IMR-90 (cell line): Measurements from ENCODE around the gene CABP1. TPM values are rescaled to one million over a fixed set of nuclear protein-coding genes. Genes with fewer than 3 reads are reported as not detected.

Experiments
- ATAC-seq: fragments of 200-7000 bp; cut with Tn5 transposase; 2 replicates; pipeline ENCODE4 v1.9.1; 2020; ENCODE audit warnings: low read depth, mild to moderate bottlenecking, moderate library complexity
- BruUV-seq: library from RNA; stranded (reverse); fragments of 400-500 nt; replicated peaks from 2 replicates; lab custom pipeline; 2021; lab: Mats Ljungman, UMichigan
- CTCF ChIA-PET: fragments of 300-600 bp; formaldehyde crosslinking; extraction: SDS; loops from one replicate; lab custom pipeline; 2021; ENCODE audit warnings: antibody characterized with exemption; lab: Yijun Ruan, JAX
- POLR2A ChIA-PET: fragments of 300-600 bp; sonication (Branson Sonifier 250); formaldehyde crosslinking; loops from one replicate; lab custom pipeline; 2022; ENCODE audit warnings: antibody characterized with exemption; ENCODE audit not compliant: unreplicated experiment; lab: Charles Lee
- DNase-seq: peaks from one replicate; pipeline ENCODE4 v3.0.0; 2013
- H2AFZ ChIP-seq: replicated peaks from 2 replicates; pipeline ENCODE3; 2013; ENCODE audit warnings: low read length, mild to moderate bottlenecking; ENCODE audit not compliant: poor library complexity
- H2AK5ac ChIP-seq: 2 replicates; pipeline ENCODE4 v1.6.1; 2013; ENCODE audit warnings: low read depth, low read length, inconsistent platforms
- H2AK9ac ChIP-seq: replicated peaks from 2 replicates; pipeline ENCODE3; 2013; ENCODE audit warnings: mild to moderate bottlenecking, low read depth, low read length, moderate library complexity; ENCODE audit not compliant: poor library complexity
- H2BK120ac ChIP-seq: 2 replicates; pipeline ENCODE4 v1.6.1; 2013; ENCODE audit warnings: low read depth, low read length, inconsistent platforms
- H2BK15ac ChIP-seq: 3 replicates; pipeline ENCODE4 v1.6.1; 2013; ENCODE audit warnings: low read depth, low read length, inconsistent platforms
- H2BK20ac ChIP-seq: 2 replicates; pipeline ENCODE4 v1.6.1; 2013; ENCODE audit warnings: low read depth, mild to moderate bottlenecking, inconsistent platforms, low read length, moderate library complexity
- H2BK5ac ChIP-seq: 2 replicates; pipeline ENCODE4 v1.6.1; 2013; ENCODE audit warnings: mild to moderate bottlenecking, low read depth, low read length, inconsistent platforms; ENCODE audit not compliant: poor library complexity, severe bottlenecking
- H3K14ac ChIP-seq: replicated peaks from 2 replicates; pipeline ENCODE4 v1.6.1; 2013; ENCODE audit warnings: low read depth, low read length, inconsistent platforms
- H3K18ac ChIP-seq: 2 replicates; pipeline ENCODE4 v1.6.1; 2013; ENCODE audit warnings: low read depth, low read length, control low read depth
- H3K23ac ChIP-seq: 2 replicates; pipeline ENCODE4 v1.6.1; 2013; ENCODE audit warnings: low read depth, low read length, inconsistent platforms
- H3K27ac ChIP-seq: 2 replicates; pipeline ENCODE4 v1.5.1; 2013; ENCODE audit warnings: mild to moderate bottlenecking, control low read depth, low read length; ENCODE audit not compliant: insufficient read depth
- H3K27me3 ChIP-seq: 2 replicates; pipeline ENCODE4 v1.6.1; 2013; ENCODE audit warnings: low read length; ENCODE audit not compliant: control insufficient read depth, insufficient read depth
- H3K36me3 ChIP-seq: 2 replicates; pipeline ENCODE4 v1.6.1; 2013; ENCODE audit warnings: low read length, mixed read lengths; ENCODE audit not compliant: control insufficient read depth, insufficient read depth
- H3K4ac ChIP-seq: 2 replicates; pipeline ENCODE4 v1.6.1; 2013; ENCODE audit warnings: low read depth, low read length, inconsistent platforms
- H3K4me1 ChIP-seq: 2 replicates; pipeline ENCODE4 v1.6.1; 2013; ENCODE audit warnings: low read length, mixed read lengths; ENCODE audit not compliant: control insufficient read depth, insufficient read depth
- H3K4me2 ChIP-seq: 2 replicates; pipeline ENCODE4 v1.6.1; 2013; ENCODE audit warnings: low read depth, mild to moderate bottlenecking, control low read depth, low read length, moderate library complexity
- H3K4me3 ChIP-seq: 2 replicates; pipeline ENCODE4 v1.5.1; 2013; ENCODE audit warnings: low read depth, mild to moderate bottlenecking, control low read depth, low read length, moderate library complexity; ENCODE audit not compliant: insufficient read depth
- H3K56ac ChIP-seq: 2 replicates; pipeline ENCODE4 v1.6.1; 2013; ENCODE audit warnings: low read length, inconsistent platforms; ENCODE audit not compliant: insufficient read depth; ENCODE audit errors: extremely low read depth
- H3K79me1 ChIP-seq, 2 experiments: 2 replicates each; pipeline ENCODE4 v1.6.1; 2013; ENCODE audit warnings: low read length in 2 of 2, inconsistent platforms in 1 of 2, low read depth in 1 of 2
- H3K9ac ChIP-seq: 2 replicates; pipeline ENCODE4 v1.6.1; 2013; ENCODE audit warnings: low read depth, low read length, control low read depth
- H3K9me1 ChIP-seq: 2 replicates; pipeline ENCODE4 v1.6.1; 2013; ENCODE audit warnings: low read length, inconsistent platforms; ENCODE audit not compliant: insufficient read depth
- H3K9me3 ChIP-seq: 2 replicates; pipeline ENCODE4 v1.6.1; 2013; ENCODE audit warnings: low read length; ENCODE audit not compliant: control insufficient read depth, insufficient read depth
- H4K20me1 ChIP-seq: 2 replicates; pipeline ENCODE4 v1.6.1; 2013; ENCODE audit warnings: low read length, inconsistent platforms; ENCODE audit not compliant: insufficient read depth
- H4K5ac ChIP-seq: 2 replicates; pipeline ENCODE4 v1.6.1; 2013; ENCODE audit warnings: mild to moderate bottlenecking, low read depth, low read length, control low read depth
- H4K8ac ChIP-seq, 2 experiments: 2 replicates each; pipeline ENCODE4 v1.6.1; 2013; ENCODE audit warnings: low read depth in 2 of 2, low read length in 2 of 2, control low read depth in 1 of 2, inconsistent platforms in 1 of 2
- H4K91ac ChIP-seq: 2 replicates; pipeline ENCODE4 v1.6.1; 2013; ENCODE audit warnings: low read depth, low read length, inconsistent platforms; ENCODE audit not compliant: insufficient read depth
- CEBPB ChIP-seq: IDR thresholded peaks from 2 replicates; pipeline ENCODE4 v1.6.1; 2012; ENCODE audit warnings: low read depth, low read length, improper control_type of control experiment
- CHD1 ChIP-seq: IDR thresholded peaks from 2 replicates; pipeline ENCODE4 v1.6.1; 2012; ENCODE audit warnings: low read depth, low read length, improper control_type of control experiment
- ELK1 ChIP-seq: fragments of 150-350 bp; IDR thresholded peaks from 2 replicates; pipeline ENCODE4 v1.6.1; 2016; ENCODE audit warnings: low read depth, mild to moderate bottlenecking, low read length, moderate library complexity, borderline replicate concordance
- FOS ChIP-seq: fragments of 150-350 bp; IDR thresholded peaks from 2 replicates; pipeline ENCODE4 v1.6.1; 2016; ENCODE audit warnings: low read depth, low read length
- MAFK ChIP-seq: IDR thresholded peaks from 2 replicates; pipeline ENCODE4 v1.6.1; 2012; ENCODE audit warnings: low read depth, low read length, improper control_type of control experiment
- MAZ ChIP-seq: IDR thresholded peaks from 2 replicates; pipeline ENCODE4 v1.6.1; 2012; ENCODE audit warnings: low read depth, mild to moderate bottlenecking, low read length, improper control_type of control experiment, moderate library complexity, borderline replicate concordance
- MXI1 ChIP-seq: IDR thresholded peaks from 2 replicates; pipeline ENCODE4 v1.6.1; 2012; ENCODE audit warnings: low read depth, mild to moderate bottlenecking, low read length, moderate library complexity, borderline replicate concordance
- NFE2L2 ChIP-seq: fragments of 150-350 bp; IDR thresholded peaks from 2 replicates; pipeline ENCODE4 v1.6.1; 2016; ENCODE audit warnings: low read depth, mild to moderate bottlenecking, low read length
- POLR2A ChIP-seq: IDR thresholded peaks from 2 replicates; pipeline ENCODE4 v1.6.1; 2012; ENCODE audit warnings: mild to moderate bottlenecking, low read depth, low read length
- RAD21 ChIP-seq: IDR thresholded peaks from 2 replicates; pipeline ENCODE4 v1.6.1; 2012; ENCODE audit warnings: low read length, improper control_type of control experiment
- RCOR1 ChIP-seq: IDR thresholded peaks from 2 replicates; pipeline ENCODE4 v1.6.1; 2012; ENCODE audit warnings: mild to moderate bottlenecking, low read length, improper control_type of control experiment; ENCODE audit not compliant: insufficient replicate concordance
- RFX5 ChIP-seq: IDR thresholded peaks from 2 replicates; pipeline ENCODE4 v1.8.0; 2012; ENCODE audit warnings: low read depth, mild to moderate bottlenecking, low read length, moderate library complexity
- SMC3 ChIP-seq: fragments of 150-350 bp; IDR thresholded peaks from 2 replicates; pipeline ENCODE4 v1.6.1; 2016; ENCODE audit warnings: low read depth, mild to moderate bottlenecking, antibody characterized with exemption, low read length, moderate library complexity
- USF2 ChIP-seq: fragments of 150-350 bp; IDR thresholded peaks from 2 replicates; pipeline ENCODE4 v1.6.1; 2017; ENCODE audit warnings: mild to moderate bottlenecking, antibody characterized with exemption, low read length, low read depth
- dilution Hi-C: fragments of 300-500 bp; cut with HindIII; formaldehyde crosslinking; loops from one replicate; pipeline ENCODE4 v1.14.3; 2018; ENCODE audit warnings: low sequenced_read_pairs; ENCODE audit not compliant: unreplicated experiment
- in situ Hi-C: fragments of 300-500 bp; cut with MboI; formaldehyde crosslinking; loops from 3 replicates; pipeline ENCODE4 v1.14.3; 2019; ENCODE audit warnings: low sequenced_read_pairs, inconsistent platforms, mixed read lengths
- intact Hi-C: fragments of 100-400 bp; cut with micrococcal nuclease; formaldehyde crosslinking; loops from 2 replicates; pipeline ENCODE4 v1.10.0; 2022
- polyA plus RNA-seq, 3 experiments: library from polyadenylated mRNA; depleted of rRNA; stranded (reverse); fragments of >200 nt; gene quantifications; 2 replicates each; pipeline ENCODE4 v1.2.3, GENCODE V29; 2012; ENCODE audit warnings: low replicate concordance in 1 of 3
- total RNA-seq: library from RNA; depleted of rRNA; stranded (reverse); fragments of >200 nt; gene quantifications from 2 replicates; pipeline ENCODE4 v1.2.3, GENCODE V29; 2012
- TF ChIP-seq, protein P1 (sequence below): conservative IDR thresholded peaks from 2 replicates; pipeline ENCODE4 v1.5.1; 2012; ENCODE audit warnings: mild to moderate bottlenecking, low read depth, low read length, improper control_type of control experiment

CABP1 gene
- total and polyA plus RNA-seq, 2 of the 4 experiments (the other 2 are of a cell fraction) = 0.54 to 1.1 TPM

DNA sequence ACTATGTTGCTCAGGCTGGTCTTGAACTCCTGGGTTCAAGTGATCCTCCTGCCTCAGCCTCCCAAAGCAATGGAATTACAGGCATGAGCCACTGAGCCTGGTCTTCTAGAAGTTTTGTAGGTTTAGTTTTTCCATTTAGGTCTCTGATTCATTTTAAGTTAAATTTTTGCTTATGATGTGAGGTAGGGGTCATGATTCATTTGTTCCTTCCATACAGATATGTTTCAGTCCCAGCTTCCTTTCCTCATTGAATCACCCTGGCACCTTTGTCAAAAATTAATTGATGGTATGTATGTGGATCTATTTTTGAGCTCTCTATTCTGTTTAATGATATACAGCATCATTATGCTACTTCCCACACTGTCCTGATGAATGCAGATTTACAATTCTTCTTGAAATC is 25.6 kb upstream of the CABP1 start:
- no peak overlapping the region for H2AFZ ChIP-seq
- no peak overlapping the region for H2BK5ac ChIP-seq
- no peak overlapping the region for H4K5ac ChIP-seq
- no peak overlapping the region for H3K4ac ChIP-seq
- H3K4me2 ChIP-seq = no peak overlapping the region
- in situ Hi-C loops = no loop called here
- H2BK20ac ChIP-seq = no peak overlapping the region
- H3K56ac ChIP-seq = no peak overlapping the region
- H3K18ac ChIP-seq = no peak overlapping the region
- no peak overlapping the region for H2AK5ac ChIP-seq
- peaks cover 34% of the 10 kb centered on the region for H3K27me3 ChIP-seq
- H4K8ac ChIP-seq = no peak overlapping the region
- no peaks in the 10 kb centered on the region for H3K36me3 ChIP-seq
- no peak overlapping the region for H4K91ac ChIP-seq
- no TSS peak for BruUV-seq
- no peak for DNase-seq
- H3K9ac ChIP-seq = no peak overlapping the region
- dilution Hi-C loops = no loop called here
- CTCF ChIA-PET = no interaction called here
- H2BK15ac ChIP-seq = no peak overlapping the region
- H2AK9ac ChIP-seq = no peak overlapping the region
- TF ChIP-seq FOS = no peak
- TF ChIP-seq CHD1 = no peak
- TF ChIP-seq, protein P1, sequence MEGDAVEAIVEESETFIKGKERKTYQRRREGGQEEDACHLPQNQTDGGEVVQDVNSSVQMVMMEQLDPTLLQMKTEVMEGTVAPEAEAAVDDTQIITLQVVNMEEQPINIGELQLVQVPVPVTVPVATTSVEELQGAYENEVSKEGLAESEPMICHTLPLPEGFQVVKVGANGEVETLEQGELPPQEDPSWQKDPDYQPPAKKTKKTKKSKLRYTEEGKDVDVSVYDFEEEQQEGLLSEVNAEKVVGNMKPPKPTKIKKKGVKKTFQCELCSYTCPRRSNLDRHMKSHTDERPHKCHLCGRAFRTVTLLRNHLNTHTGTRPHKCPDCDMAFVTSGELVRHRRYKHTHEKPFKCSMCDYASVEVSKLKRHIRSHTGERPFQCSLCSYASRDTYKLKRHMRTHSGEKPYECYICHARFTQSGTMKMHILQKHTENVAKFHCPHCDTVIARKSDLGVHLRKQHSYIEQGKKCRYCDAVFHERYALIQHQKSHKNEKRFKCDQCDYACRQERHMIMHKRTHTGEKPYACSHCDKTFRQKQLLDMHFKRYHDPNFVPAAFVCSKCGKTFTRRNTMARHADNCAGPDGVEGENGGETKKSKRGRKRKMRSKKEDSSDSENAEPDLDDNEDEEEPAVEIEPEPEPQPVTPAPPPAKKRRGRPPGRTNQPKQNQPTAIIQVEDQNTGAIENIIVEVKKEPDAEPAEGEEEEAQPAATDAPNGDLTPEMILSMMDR = no peak
- TF ChIP-seq RCOR1 = no peak
- no peak for TF ChIP-seq MAFK
- no peak for TF ChIP-seq RFX5
- no peak for TF ChIP-seq POLR2A
- no peak for TF ChIP-seq USF2
- no peak for TF ChIP-seq SMC3
- no peak for TF ChIP-seq CEBPB
- no peak for TF ChIP-seq MXI1
- TF ChIP-seq RAD21 = no peak
- no peak for TF ChIP-seq ELK1
- TF ChIP-seq NFE2L2 = no peak
- TF ChIP-seq MAZ = no peak
- H3K9me1 ChIP-seq = no peaks in the 10 kb centered on the region
- no peaks in the 10 kb centered on the region for H3K4me1 ChIP-seq
- no peaks in the 10 kb centered on the region for H3K79me1 ChIP-seq
- ATAC-seq = no peak
- H3K9me3 ChIP-seq = no peaks in the 10 kb centered on the region
- H3K4me3 ChIP-seq = no peak overlapping the region
- H4K20me1 ChIP-seq = no peaks in the 10 kb centered on the region
- no peak overlapping the region for H3K23ac ChIP-seq
- no peak overlapping the region for H3K14ac ChIP-seq
- H2BK120ac ChIP-seq = no peak overlapping the region
- H3K27ac ChIP-seq = no peak overlapping the region
- POLR2A ChIA-PET = no interaction called here
- intact Hi-C loops = no loop called here
